ENCODE measurements around the gene PHF2.

The PHF2 gene

DNA sequence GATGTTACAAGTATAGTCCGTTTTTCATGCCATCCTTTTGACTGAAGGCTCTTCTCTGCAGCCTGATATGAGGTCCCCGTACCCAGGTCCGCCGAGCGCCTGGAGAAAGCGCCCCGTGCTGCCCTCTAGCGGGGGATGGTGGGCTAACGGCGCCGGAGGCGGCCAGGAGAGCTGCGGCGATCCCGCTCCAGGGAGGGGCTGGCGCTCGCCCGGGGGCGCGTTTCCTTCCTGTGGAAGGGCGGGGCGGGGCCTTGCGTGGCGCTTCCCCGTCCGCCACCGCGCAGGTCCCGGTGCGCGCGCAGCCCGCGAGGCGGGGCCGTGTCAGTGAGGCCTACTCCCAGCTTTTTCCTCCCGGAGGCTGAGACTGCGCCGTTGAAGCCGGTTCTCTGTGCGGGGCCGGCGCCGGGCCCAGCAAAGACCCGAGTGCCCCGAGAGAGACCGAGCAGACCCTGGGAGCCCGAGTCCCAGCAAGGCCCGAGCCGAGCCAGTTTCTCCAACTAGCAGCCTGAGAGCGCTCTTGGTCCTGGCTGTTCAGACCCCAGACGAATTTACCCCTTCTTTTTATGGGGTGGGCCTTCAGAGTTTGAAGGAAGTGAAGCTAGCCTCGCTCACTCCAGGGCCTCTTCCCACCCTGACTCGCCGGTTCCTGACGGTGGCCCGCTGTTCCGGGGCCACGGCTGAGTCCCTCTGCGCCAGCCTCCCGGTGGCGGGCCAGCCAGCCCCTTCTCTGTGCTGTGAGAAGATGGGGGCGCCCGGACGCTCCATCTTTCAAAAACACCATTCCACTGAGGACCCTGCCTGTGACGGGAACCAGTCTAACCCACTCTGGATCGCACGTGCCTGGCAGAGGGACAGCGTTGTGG is 9.7 kb upstream of the PHF2 start:
- peak; percentile 98 for DNase-seq (ENCODE audit: low read depth)
- peak overlapping the region; percentile 74 for H3K4me3 ChIP-seq (ENCODE audit: low read depth, low read length)
- TF ChIP-seq, protein P1, sequence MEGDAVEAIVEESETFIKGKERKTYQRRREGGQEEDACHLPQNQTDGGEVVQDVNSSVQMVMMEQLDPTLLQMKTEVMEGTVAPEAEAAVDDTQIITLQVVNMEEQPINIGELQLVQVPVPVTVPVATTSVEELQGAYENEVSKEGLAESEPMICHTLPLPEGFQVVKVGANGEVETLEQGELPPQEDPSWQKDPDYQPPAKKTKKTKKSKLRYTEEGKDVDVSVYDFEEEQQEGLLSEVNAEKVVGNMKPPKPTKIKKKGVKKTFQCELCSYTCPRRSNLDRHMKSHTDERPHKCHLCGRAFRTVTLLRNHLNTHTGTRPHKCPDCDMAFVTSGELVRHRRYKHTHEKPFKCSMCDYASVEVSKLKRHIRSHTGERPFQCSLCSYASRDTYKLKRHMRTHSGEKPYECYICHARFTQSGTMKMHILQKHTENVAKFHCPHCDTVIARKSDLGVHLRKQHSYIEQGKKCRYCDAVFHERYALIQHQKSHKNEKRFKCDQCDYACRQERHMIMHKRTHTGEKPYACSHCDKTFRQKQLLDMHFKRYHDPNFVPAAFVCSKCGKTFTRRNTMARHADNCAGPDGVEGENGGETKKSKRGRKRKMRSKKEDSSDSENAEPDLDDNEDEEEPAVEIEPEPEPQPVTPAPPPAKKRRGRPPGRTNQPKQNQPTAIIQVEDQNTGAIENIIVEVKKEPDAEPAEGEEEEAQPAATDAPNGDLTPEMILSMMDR (IDR thresholded peaks at IDR 0.05; ENCODE audit: insufficient read depth, low read depth, low read length, missing control alignments), result peak; percentile 93

DNA sequence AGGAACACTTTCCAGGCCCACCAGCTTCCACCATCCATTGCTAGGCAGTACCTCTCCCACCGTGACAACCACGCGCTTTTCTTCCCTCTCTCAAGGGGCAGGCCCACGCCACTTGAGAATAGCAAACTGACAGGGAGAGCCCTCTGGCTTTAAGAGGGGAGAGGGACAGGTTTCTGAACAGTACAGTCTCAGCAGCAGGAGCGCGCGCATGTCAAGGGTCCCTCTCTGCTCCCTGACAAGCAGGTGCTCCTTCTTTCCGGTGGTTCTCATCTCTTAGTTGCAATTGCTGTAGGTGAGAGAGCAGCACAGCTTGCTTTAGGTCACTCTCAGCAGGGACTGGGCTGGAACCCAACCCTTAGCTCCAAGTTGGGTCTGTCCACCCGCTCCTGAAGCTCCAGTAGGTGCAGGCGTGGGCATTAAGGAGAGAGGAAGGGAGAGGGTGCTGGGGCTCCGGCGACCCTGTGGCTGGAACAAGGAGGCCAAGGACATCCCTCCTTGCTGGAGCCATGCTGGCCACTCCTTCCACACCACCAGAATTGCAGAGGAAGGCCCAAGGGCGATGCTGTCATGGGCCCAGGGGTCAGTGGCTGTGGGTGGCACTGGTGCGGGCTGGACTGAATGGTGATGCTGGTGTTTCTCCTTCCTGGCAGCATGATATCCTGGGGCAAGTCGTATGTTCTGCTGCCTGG is 9.0 kb upstream of the PHF2 start:
- DNase-seq (ENCODE audit: low read depth), result peak; percentile 42
- TF ChIP-seq, protein P1 (IDR thresholded peaks at IDR 0.05; ENCODE audit: insufficient read depth, low read depth, low read length, missing control alignments), result no peak

DNA sequence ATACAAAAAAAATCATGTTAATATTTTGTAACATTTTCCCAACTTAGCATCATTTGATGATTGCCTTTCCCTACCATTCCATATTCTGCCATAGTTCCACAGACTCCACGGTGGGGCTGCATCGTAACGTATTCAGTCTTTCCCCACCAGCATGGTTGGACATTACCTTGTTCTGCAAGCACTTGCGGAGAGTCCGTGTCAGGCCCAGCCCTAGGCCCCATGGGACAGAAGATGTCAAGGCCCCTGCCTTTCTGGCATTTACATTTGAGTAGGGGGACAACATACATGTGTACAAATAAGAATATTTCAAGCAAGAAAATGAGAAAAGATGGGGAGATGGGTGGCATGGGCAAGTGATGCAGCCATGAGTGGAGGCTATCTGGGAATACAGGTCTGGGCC is 8.2 kb upstream of the PHF2 start:
- DNase-seq (ENCODE audit: low read depth), result no peak
- TF ChIP-seq, protein P1 (IDR thresholded peaks at IDR 0.05; ENCODE audit: insufficient read depth, low read depth, low read length, missing control alignments), result no peak
- H3K4me3 ChIP-seq (ENCODE audit: low read depth, low read length), result no peak overlapping the region

More for the DNA sequence above, 9.0 kb upstream of the PHF2 start:
- peak overlapping the region; percentile 74 for H3K4me3 ChIP-seq (ENCODE audit: low read depth, low read length)

DNA sequence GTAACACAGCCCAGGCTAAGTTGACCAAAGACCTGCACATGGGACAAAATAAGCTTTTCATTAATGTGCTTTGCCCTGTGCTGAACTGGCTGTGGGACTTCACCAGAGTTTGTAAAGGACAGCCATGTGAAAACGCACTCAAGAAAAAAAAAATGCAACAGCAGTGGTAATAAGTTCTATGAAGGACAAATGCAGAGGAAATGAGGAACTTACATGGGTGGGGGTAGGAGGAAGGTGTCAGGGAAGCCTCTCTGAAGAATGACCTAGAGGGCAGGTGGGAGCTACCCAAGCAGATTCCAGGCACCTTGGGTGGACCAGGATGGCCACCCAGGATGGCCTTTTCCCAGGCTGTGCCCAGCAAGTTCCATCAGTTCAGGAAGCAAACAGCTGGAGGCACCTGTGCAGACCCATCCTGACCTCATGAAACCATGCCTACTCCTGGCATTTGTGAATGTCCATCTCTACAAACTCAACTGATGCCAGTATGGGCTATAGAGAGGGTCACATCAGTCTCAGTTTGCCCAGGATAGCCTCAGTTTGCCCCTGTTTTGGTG is 6.7 kb upstream of the PHF2 start:
- TF ChIP-seq, protein P1 (IDR thresholded peaks at IDR 0.05; ENCODE audit: insufficient read depth, low read depth, low read length, missing control alignments), result no peak
- DNase-seq (ENCODE audit: low read depth), result no peak

DNA sequence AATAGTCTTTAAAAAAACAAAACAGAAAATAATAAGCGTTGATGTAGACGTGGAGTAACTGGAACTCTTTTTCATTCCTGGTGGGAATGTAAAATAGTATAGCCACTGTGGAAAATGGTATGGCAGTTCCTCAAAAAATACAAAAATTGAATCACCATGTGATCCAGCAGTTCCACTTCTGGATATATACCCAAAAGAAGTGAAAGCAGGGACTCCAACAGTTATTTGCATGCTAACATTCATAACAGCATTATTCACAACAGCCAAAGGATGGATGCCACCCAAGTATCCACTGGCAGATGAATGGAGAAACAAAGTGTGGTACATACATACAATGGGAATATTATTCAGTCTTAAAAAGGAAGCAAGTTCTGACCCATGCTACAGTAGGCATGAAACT is 4.2 kb upstream of the PHF2 start:
- no peak for DNase-seq (ENCODE audit: low read depth)
- TF ChIP-seq, protein P1 (IDR thresholded peaks at IDR 0.05; ENCODE audit: insufficient read depth, low read depth, low read length, missing control alignments), result no peak
- H3K4me3 ChIP-seq (ENCODE audit: low read depth, low read length), result no peak overlapping the region

More for the DNA sequence above, 6.7 kb upstream of the PHF2 start:
- H3K4me3 ChIP-seq (ENCODE audit: low read depth, low read length), result no peak overlapping the region

DNA sequence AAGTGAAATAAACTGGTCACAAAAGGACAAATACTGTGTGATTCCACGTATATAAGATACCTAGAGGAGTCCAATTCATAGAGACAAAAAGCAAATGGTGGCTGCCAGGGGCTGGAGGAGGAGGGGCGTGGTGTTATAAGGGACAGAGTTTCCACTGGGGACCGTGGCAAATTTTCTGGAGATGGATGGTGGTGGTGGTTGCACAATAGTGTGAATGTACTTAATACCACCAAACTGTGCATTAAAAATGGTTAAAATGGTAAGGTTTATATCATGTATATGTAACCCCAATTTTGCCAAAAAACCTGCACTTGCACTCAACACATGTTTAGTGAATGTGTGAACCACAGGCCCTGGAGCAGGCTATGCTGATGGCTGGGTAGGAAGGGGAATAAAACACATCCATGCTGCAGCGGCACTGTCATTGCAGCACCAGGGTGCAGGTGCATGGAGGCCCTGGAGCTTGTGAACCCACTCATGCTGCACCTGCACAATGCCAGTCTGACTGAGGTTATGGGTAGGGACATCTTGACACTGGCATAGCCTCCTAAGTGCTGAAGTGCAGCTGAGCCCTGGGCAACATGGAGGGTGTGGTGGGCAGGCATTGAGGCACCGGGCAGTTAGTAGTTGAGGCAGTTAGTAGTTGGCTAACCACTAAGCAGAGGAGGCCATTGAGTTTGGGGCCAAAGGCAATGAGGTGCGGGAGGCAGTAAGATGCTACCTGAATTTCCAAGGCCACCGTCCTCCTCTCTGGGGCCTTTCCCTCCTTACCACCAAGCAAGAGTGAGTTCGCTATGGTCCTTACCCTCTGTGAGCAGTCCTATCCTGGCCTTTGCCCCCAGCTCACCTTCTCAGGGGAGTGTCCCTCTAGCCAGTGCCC is 3.5 kb upstream of the PHF2 start:
- no peak overlapping the region for H3K4me3 ChIP-seq (ENCODE audit: low read depth, low read length)
- no peak for DNase-seq (ENCODE audit: low read depth)
- TF ChIP-seq, protein P1 (IDR thresholded peaks at IDR 0.05; ENCODE audit: insufficient read depth, low read depth, low read length, missing control alignments), result no peak
